Measurements from ENCODE around the gene ARHGEF37.

DNA sequence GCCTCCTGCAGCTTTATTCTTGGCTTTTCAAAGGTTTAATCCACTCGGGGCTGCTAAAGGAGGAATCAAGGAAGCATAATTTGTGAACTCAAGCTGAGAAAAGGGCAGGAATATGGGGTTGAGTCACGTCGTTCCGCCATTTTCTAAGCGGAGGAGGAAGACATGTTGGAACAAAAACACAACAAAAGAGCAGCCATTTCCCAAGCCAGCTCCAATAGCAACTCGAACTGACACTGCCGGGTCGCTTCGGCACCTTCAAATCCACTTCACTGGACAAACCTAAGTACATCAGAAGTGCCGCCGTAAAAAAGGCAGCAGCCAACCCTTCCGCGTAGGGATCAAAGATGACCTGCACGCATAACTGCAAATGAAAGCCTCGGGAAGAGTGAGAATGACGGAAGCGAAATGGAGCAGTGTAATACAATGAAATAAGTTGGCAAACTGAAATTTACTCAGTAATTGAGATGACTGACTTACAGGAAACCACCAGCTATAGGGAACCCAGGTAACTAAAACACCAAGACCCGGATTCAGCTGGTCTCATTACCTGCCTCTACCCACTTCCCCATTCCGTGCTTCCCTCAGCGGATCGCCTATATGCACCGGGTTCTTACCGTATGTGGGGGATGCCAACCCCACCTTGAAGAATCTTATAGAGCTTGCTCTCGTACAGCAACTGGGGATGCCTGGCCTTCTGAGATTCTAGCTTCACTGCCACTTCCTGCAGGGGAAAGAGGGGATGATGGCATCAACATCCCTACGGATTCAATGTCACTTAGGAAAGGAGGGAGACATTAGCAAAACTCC is 31.6 kb upstream of the ARHGEF37 start:
- no peak for TF ChIP-seq CTBP1 (IDR thresholded peaks at IDR 0.05; ENCODE audit: borderline replicate concordance)
- TF ChIP-seq FOXA1 (IDR thresholded peaks at IDR 0.05), result no peak
- 0 out of 2 replicates have a peak, but pooled peaks have one; percentile 37 for TF ChIP-seq NFRKB (IDR thresholded peaks at IDR 0.05)
